ENCODE results near the gene CACNA2D3.

- TF ChIP-seq POLR2A (IDR thresholded peaks at IDR 0.05) (no peak), CTCF (IDR thresholded peaks at IDR 0.05) (no peak)
Measured at GRCh38 chr3:54309601-54310000, 187.2 kb downstream of the CACNA2D3 start.

Measured in lower leg skin (tissue), 3 donors.